ENCODE data around the gene EPHB1.

EPHB1 gene

DNA sequence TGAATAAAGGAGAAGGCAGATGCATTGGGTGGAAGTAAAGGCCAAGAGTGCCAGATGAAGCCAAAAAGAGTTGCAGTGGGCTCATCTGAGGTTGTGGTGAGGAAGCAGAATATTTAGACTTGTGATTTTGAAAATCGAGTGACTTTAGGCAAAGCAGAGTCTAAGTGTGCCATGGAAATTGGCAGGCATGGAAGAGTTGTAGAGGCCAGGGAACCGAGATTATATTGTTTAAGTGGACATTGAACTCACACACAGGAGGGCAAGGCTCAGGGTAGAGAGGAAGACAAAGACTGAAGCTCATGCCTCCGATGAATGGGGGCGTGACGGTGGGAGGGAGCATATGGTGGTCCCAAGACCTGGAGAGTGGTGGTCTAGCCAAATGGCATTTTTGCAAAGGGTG lies 347.5 kb downstream of the EPHB1 start:
- no peak for DNase-seq

DNA sequence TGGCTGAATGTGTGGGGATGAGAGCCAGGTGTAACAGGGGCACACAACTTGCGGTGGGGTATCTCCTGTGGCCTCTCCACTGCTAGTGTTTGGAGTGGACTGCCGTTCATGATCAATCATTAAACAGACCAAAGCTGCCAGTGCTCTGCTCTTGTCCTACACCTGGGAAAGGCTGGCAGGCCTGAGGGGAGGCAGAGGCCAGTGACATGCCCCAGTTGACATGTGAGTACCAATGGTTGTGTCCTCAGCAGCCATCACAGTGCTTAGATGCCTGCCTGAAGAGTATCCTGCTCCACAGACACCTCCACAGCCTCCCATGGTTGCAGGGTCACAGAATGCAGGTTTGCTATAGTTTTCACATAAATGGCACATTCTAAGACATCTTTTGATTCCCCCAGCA lies 348.4 kb downstream of the EPHB1 start:
- DNase-seq: no peak

DNA sequence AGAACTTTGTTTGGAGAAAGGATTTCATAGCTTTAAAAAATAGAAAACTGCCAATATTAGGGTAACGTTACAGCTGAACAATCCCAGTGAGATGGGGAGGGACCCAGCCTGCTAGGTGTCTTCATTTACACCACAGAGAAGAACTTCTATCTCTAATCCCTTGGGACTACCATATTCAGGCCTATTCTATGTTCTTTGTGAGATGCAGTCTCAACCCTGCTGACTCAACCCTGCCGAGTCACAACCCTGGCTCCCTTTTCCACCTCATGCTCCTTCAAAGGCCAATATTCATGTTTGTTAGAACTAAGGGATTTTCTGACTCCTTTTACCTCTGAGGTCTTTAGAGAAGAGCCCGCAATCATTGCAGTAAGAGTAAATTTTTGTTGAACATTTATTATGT lies 350.5 kb downstream of the EPHB1 start:
- DNase-seq: no peak

DNA sequence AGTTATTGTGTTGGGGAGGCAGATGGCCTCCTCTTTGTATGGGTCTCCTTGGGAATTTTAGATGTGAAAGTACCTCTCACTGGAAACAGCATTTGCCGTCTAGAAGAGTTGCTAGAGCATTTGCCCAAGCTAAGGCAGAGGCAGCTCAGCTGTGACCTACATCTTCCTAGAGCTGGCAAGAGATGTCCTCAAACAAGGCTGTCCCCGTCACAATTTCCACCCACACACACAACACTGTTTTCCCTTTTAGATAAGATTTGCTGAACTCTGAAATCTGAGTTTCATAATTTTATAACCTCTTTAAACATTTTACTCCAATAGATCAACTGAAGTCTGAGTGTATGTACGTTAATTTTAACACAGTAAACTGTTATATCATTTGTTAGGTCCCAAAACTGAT lies 352.6 kb downstream of the EPHB1 start:
- DNase-seq: no peak

DNA sequence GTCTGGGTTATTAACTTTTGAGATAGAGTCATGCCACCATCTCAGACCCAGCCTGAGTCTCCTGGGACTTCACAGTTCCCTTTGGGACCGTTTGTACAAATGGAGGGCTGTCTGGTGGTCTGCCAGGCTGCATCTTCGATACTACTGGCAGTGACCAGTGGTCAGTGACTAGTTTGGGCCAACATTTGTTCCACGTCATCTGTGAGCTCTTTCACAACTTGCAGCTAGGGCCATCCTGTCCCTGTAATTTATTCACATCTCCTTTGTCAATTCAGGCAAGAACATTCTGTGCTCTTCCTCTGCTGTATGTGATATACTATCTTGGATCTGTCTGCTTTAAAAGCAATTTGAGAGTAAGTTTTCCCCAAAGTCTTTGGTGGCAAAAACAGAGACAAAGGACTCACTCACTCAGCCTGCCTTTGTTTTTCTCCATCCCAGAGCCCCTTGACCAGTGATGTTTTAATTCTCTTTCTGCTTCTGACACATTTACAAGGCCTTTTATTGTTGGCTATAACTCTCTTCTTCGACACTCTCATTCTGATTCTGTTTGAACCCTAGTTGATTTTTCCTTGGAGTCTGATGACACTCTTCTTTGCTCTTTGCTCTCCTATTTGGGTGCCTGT lies 353.4 kb downstream of the EPHB1 start:
- no peak for DNase-seq

DNA sequence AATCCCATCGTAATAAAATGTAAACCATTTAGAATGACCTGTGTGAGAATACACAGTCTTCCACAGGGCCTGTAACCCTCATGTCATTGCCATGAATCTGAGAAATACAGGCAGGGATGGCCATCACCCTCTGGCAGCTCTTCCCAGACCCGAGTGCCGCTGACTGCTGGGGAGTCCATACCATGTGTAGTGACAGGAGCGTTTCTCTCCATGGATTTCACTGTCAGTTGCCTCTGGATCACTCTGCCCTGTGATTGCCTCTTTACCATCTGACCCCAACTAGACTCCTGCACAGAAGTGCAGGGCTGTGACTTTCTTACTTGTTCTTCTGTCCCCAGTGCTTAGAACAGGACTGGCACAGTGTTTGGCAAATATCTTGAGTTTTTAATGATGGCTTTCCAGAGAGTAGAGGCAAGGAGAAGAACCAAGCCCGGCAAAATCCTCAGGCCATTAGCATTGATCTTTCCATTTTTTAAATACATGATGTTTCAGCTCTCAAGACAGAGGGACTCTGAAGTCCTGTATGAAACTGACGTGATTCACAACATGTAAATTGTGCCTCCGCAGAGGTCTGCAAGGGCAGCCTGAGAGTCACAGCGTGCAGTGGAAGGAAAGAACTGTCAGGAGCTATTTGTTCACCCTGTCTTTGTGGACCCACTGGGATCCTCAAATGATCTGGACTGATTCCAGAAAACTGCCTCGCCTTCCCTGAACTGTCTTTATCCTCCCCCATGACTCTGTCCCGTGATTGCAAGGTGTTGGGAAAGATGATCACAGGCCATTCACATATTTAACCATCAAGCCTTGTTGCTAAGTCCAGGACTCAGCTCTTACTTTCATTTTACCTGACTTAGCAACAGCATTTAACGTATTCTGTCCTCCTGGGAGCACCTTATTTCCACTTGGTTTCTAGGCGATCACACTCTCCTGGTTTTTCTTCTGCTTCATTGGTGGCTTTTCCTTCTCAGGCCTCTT lies 354.9 kb downstream of the EPHB1 start:
- no peak for DNase-seq

DNA sequence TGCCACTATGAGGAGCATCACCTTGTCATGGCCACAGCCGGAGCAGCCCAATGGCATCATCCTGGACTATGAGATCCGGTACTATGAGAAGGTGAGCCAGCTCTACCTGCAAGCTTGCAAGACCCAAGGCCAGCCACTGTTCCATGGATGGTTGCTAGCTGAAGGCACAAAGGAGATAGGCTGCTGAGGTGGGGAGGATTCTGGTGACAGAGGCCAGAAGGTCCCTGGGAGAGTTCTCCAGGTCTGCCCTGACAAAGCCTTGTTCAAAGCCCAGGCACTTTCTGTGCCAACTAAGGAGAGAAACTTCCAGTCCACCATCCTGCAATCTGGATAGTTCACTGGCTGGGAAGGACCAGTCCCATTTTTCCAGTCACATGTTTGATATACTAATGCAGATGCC lies 359.1 kb downstream of the EPHB1 start:
- no peak for DNase-seq

DNA sequence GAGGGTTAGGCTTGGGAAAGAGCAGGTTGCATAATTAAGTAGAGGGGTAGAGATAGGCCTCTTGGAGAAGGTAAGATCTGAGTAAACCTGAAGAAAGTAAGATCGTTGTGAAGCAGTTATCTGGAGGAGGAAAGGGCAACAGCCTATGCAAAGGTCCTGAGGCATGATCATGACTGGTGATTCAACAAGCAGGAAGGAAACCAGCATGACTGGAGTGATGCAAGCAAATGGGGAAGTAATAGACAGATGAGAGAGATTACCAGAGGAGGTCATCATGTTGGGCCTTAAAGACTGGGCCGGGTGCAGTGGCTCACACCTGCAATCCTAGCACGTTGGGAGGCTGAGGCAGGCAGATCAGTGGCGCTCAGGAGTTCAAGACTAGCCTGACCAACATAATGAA lies 360.2 kb downstream of the EPHB1 start:
- DNase-seq: no peak

DNA sequence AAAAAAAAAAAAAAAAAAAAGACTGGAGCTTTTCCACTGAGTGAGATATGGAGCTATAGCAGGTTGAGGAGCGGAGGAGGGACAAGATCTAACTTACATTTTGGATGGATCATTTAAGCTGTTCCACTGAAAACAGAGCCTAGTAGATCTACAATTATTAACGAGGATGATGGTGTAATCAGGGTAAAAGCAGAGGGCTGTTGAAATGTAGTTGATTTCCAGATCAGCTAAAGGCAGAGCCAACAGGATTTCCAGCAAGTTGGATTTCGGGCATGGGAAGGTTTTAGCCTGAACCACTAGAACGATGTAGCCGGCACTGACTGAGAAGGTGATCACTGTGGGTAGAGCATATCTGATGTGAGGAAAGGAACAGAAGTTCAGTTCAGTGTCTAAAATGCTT lies 360.7 kb downstream of the EPHB1 start:
- DNase-seq: no peak

DNA sequence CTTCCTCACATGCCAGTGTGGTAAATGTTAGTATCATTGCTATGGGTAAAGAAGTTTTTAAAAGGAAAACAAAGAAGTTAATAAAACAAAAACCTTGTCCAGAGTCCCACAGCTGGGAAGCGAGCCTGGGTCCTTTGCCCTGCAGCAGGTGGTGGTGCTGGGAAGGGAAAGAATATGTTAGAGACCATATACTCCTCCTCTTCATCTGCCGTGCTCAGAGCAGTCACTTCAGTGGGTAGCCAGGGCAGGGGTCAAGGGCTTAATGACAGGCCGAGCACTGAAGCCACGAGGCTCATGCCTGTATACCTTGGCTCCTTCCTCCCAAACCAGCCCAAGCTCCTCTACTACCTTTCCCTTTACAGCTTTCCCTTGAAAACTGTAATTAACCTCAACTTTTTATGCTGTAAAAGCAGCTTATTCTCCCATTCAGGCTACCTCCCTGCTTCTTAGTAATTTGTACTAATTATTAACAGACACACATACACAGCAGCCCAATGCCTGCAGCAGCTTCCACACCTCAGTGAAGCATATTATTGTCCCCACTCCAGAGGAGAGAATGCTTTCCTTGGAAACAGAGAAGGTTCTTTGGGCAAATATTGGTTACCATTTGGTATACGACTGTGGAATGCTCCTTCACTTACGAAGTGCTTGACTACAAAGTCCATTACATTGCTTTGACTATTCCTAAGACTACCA lies 362.1 kb downstream of the EPHB1 start:
- no peak for DNase-seq

DNA sequence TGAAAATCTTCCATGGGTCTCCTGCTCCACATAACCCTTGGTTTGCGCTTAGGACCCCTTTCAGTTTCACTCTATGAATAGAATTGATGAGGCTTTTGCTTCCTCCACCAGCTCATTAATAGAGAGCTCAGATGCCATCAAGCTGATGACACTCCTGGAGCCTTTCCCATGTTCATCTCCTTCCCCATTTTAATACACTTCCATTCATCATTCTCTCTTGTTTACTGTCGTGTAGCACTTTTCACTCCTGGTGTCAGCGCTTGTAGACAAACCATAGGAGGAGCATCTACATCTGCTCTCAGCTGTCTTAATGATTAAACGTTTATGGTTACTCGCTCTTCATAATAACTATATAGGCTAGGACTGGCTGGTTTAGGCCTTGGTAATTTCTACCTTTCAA lies 363.5 kb downstream of the EPHB1 start:
- DNase-seq: no peak

DNA sequence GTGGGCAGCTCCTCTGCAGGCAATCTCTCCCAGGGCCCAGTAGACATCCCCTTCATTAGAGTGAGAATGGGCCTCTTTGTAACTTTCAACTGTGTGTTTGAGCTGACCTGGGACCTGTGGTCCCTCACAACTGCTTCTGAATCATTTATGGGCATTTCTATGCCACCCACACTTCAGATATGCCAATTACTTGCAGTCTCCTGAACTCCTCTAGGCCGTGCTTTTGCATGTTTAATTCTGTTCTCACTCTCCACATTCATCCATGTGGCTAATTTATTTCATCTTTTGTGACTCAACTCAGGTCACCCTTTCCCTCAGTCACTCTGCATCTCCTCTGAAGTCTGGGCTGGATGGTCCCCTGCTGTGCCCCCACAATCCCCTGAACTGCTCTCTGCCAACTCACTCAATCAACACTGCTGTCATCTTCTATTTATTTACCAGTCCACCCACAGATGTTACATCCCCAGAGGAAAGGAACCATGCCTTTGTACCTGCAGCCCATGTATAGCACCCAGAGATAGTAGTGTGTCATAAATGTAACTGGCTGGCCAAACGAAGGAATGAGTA lies 364.7 kb downstream of the EPHB1 start:
- no peak for DNase-seq

DNA sequence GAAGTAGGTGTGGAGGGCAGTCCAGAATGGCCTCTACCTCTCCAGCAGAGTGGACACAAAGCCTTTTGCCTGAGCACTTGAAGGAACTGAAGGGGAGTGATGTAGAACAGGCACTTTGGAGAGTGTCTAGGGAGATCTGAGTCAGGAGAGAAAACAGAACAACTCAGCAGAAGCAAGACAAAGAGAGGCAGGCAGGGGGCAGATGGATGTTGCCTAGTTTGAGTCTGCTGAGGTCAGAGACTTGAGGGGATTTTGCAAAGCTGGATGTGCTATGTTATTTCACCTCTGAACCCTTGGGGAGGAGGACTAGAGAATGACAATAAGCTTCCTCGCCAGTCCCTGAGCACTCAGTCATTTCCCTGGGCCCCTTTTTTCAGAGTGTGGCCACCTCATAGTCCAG lies 366.4 kb downstream of the EPHB1 start:
- DNase-seq: no peak

DNA sequence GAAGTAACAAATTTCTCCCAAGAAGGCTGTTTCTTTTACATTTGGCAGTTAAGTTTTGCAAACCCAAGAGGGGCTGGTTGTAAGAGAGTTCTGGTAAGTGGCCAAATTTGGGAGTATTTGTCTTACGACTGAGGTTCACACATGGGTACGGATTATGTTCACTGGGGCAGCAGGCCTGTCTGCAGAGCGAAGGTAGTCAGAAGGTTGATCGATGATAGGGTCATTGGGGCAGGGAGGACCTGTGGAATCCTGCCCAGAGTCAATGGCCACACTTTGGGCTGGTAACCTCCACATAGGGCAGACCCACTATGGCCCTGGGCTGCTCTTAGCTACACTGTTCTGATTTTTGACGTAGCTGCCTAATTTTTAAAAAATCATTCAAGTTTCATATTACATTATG lies 368.6 kb downstream of the EPHB1 start:
- no peak for DNase-seq

DNA sequence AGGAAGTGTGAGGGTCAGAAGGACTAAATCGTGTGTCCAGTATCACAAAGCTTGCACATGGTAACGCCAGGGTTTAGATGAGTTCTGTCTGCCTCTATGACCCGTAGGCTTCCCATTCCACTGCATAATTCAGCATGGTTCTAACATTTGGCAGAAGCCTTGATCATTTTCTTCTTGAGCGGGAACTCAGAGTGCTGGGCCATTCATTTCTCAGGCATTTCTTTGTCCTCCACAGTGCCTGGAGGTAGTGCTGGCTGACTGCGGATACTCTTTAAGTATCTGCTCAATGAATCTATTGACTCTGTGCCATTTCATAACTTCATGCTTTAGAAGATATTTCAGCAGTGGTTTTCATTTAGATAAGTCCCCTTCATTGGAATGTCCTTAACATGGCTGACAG lies 370.2 kb downstream of the EPHB1 start:
- DNase-seq: no peak

DNA sequence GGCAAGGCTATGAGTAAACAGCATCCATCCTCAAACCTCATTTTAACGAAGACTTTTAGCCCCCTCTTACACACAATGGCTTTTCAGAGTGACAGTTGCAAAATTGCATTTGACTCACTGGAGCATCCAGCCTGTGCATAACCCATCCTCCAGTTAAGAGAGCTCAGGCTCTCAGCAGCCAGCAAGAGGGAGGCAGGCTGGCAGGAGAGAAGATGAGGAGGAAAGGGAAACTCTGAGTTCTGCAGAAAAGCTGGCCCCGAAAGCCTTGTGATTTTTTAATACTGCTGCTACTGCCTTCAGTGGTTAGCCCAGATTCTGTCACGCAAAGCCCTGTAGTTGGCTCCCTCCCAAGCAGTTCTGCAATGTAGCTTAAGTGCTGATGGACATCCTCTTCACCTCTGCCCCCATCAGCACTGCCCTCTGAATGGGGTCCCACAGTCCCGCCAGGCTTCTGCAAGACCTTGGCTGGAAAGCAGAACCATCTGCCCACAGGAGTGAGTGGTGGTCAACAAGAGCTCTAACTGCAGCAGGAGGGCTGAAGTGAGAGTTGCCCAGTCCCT lies 371.3 kb downstream of the EPHB1 start:
- no peak for DNase-seq

DNA sequence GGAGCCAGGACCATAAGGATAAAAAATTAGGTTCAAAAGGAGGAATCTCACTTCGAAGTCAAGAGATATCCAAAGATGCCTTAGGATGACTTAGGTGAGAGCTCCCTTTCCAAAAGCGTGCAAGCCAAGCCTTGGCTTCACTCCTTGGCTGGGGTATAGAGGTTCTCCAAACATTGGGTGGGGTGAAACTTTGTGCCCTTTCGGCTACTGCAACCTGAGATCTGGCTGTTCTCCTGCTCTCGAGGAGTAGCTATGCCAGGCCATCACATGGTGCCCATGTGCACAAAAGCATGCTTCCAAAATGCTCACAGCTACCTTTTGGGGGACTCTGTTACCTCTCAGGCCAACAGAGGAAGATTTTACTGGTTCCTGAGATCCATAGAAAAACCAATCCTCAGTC lies 373.8 kb downstream of the EPHB1 start:
- no peak for DNase-seq

DNA sequence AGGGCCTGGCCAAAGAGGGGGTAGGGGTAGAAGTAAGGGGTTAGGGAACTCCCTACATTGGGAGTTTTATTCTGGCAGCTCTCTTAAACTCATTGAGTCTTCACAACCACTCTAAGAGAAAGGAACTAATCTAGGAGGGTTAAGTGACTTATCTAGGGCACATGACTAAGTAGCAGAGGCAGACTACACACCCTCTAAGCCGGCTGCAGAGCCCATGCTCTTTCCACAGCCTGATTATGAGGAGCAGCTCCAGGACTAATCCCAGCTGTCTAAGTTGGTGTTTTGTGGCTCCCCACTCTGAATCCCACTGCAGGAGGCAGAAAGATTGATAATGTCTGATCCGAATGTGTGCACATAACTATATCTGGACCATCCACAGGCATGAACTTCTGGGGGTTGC lies 374.6 kb downstream of the EPHB1 start:
- no peak for DNase-seq

DNA sequence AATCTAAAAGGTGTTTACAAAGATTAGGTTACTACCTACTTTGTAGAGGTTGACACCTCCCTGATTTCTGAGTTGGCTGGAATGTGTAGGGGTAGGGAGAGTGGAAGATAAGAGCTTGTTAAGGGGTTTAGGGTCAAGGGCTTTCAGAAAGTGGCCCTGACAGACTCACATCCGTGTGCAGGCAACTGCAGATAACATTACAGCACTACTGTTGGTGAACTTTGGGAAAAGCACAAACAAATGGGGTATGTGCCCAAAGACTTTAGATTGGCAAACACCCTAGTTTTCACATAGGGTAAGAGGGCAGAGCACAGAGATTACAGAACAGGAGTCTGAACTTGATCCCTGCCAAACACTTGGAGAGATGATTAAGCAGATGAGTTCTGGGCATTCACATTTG lies 375.7 kb downstream of the EPHB1 start:
- no peak for DNase-seq

DNA sequence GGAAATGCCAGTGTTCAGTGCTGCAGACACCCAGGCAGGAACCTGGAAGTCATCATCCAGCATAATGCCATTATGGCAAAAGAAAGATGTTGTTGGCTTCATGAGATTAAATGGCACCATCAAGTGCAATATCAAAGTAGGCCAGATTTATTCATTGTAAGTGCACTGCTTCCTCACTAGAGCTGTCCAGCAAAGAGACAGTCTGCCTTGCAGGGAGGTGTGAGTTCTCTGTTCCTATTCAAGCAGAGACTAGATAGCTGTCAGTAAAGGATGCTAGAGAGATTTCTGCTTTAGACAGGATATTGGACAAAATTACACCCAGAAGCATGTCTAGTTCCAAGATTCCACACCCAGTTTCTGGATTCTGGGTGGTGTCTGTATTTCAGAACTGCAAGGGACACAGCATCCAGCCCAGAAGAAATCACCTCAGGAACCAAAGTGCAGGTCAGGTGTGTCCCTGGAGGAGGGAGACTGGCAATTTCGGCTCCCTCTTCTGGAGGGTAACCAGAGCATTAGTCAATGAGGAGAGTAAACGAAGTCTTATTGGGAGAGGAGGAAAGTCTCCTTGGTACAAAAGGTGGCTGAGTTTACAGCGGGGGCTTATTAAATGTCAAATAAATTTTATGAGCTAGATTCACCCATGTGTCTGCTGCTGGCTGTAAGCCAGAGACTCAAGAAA lies 377.3 kb downstream of the EPHB1 start:
- no peak for DNase-seq

DNA sequence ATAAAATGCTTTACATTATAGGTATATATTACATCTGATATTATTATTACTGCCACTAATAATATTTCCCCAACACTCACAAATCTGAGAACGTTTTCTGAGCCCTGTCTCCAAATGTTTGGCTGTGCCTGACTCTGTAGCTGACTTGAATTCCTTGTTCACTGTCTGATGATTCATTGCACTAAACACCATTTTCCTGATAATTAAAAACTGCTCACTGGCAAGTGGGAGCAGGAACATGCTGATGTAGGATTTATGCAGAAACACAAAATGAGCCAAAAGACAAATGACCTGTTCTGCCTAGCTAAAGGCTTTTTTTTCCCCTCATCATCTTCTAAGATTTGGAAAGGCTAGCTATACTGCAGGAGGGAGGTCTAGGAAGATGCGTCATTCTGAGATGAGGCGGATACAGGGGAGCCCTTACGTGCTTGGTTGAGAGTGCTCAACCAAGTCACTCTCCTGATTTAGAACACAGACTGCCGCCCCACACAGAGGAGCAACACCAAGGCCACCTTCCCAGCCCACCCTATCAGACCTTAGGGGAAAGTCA lies 380.7 kb downstream of the EPHB1 start:
- no peak for DNase-seq

DNA sequence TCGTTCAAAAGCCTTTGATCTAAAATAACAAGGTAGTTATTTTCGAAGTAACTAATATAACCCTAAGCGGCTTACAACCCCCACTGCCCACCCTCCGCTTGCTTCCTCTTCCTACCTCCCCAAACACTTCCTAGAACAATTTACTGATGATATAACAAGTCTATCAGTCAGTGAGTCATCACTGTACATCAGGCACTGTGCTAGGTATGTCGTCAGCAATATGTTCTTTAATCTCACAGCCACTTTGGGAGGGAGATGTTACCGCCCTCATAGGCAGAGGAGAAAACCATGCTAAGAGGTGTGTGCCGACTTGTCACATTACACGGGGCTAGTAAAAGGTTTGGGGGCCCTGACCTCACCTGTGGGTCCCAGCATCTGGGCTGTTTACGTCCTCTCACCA lies 381.8 kb downstream of the EPHB1 start:
- no peak for DNase-seq
